CD4-positive, alpha-beta T cell treated with Interleukin-15 for 4 hours (primary cell): ENCODE measurements around the gene EPHA3.

Experiments used
- DNase-seq: peaks from one replicate; pipeline ENCODE4 v3.0.0-alpha.2; 2020; ENCODE audit warnings: low spot score

The EPHA3 gene

GRCh38 chr3:89232155-89232554 is 124.7 kb downstream of the EPHA3 start:
- no peak for DNase-seq

GRCh38 chr3:89234620-89235019 is 127.2 kb downstream of the EPHA3 start:
- DNase-seq, result no peak

- DNase-seq, result no peak
Observed at GRCh38 chr3:89238846-89239245, 131.4 kb downstream of the EPHA3 start.

- DNase-seq, result no peak
Observed at GRCh38 chr3:89239774-89240173, 132.4 kb downstream of the EPHA3 start.

- DNase-seq, result no peak
Observed at GRCh38 chr3:89245612-89246011, 138.2 kb downstream of the EPHA3 start.

GRCh38 chr3:89246326-89246725 is 138.9 kb downstream of the EPHA3 start:
- no peak for DNase-seq

GRCh38 chr3:89250742-89251141 is 143.3 kb downstream of the EPHA3 start:
- DNase-seq, result no peak

GRCh38 chr3:89252016-89252415 is 144.6 kb downstream of the EPHA3 start:
- DNase-seq, result no peak

GRCh38 chr3:89252860-89253259 is 145.4 kb downstream of the EPHA3 start:
- DNase-seq, result no peak

GRCh38 chr3:89256395-89256794 is 149.0 kb downstream of the EPHA3 start:
- DNase-seq, result no peak

- no peak for DNase-seq
Observed at GRCh38 chr3:89256882-89257281, 149.5 kb downstream of the EPHA3 start.

- DNase-seq, result no peak
Observed at GRCh38 chr3:89260721-89261120, 153.3 kb downstream of the EPHA3 start.

- no peak for DNase-seq
Observed at GRCh38 chr3:89261673-89262072, 154.3 kb downstream of the EPHA3 start.

- DNase-seq, result no peak
Observed at GRCh38 chr3:89262309-89262929, 155.0 kb downstream of the EPHA3 start.

GRCh38 chr3:89264037-89264560 is 156.7 kb downstream of the EPHA3 start:
- DNase-seq, result no peak

- DNase-seq, result no peak
Observed at GRCh38 chr3:89266074-89266473, 158.7 kb downstream of the EPHA3 start.

- no peak for DNase-seq
Observed at GRCh38 chr3:89268059-89268458, 160.6 kb downstream of the EPHA3 start.

GRCh38 chr3:89270201-89270600 is 162.8 kb downstream of the EPHA3 start:
- no peak for DNase-seq

GRCh38 chr3:89275001-89275400 is 167.6 kb downstream of the EPHA3 start:
- no peak for DNase-seq

GRCh38 chr3:89276116-89276515 is 168.7 kb downstream of the EPHA3 start:
- no peak for DNase-seq

- no peak for DNase-seq
Observed at GRCh38 chr3:89278302-89279025, 171.0 kb downstream of the EPHA3 start.

GRCh38 chr3:89280301-89280700 is 172.9 kb downstream of the EPHA3 start:
- DNase-seq, result no peak

GRCh38 chr3:89280822-89281365 is 173.5 kb downstream of the EPHA3 start:
- DNase-seq, result no peak
